ENCODE results near the gene TTC9B. TPM values are rescaled to one million over a fixed set of nuclear protein-coding genes. Genes with fewer than 3 reads are reported as not detected.

Gene TTC9B
- total RNA-seq, 2 donors from 2014 or later = not detected

DNA sequence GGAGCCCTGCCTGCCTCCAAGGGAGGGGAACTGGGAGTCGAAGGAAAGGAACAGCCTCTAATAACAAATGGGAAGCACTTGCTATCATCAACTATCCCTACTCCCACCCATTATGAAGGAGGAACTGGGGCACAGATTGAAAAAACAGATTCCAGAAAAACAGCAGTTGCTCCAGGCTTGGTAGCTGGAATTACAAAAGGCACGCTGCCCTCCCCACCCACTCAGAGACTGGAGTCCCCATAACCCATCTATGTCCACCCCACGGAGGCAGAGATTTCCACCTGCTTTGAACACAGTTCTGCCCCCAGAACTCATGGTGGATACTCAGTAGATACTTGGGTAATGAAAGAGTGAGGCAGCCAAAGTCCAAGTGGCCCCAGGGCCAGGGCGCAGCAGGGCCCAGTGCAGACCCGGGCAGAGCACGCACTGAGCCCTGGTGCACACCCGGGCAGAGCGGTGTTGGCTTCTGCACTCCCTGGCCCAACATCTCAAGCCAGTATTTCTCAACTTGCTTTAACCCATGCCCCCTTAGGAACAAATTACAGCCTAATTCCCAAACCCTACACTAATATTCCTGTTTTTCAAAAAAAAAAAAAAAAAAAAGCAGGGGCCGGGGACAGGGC, 27.4 kb upstream of the TTC9B start:
- no peak for DNase-seq (ENCODE audit: low spot score)
- Histone ChIP-seq H3K9me3 (no peaks in the 10 kb centered on the region), H3K27ac (no peak overlapping the region), H3K36me3 (no peaks in the 10 kb centered on the region), H3K4me1 (replicated peaks) (no peaks in the 10 kb centered on the region), H3K4me3 (no peak overlapping the region), H3K27me3 (replicated peaks; ENCODE audit: insufficient read depth) (no peaks in the 10 kb centered on the region)
- 79% methylated on average over 9 of the region's 9 CpGs for WGBS
- TF ChIP-seq CTCF (IDR thresholded peaks at IDR 0.05) (no peak), POLR2A (IDR thresholded peaks at IDR 0.05) (no peak), POLR2AphosphoS5 (IDR thresholded peaks at IDR 0.05) (no peak)
- intact Hi-C loops (cut with DNase I) = no loop called here

GRCh38 chr19:40244579-40245317, 26.6 kb upstream of the TTC9B start:
- Histone ChIP-seq H3K4me3 (no peak overlapping the region), H3K27me3 (replicated peaks; ENCODE audit: insufficient read depth) (no peaks in the 10 kb centered on the region), H3K27ac (no peak overlapping the region), H3K9me3 (no peaks in the 10 kb centered on the region), H3K36me3 (peaks cover 0 to 6% of the 10 kb centered on the region in 2 donors), H3K4me1 (replicated peaks) (no peaks in the 10 kb centered on the region)
- no peak for DNase-seq (ENCODE audit: low spot score)
- WGBS = 79% methylated on average over 12 of the region's 12 CpGs
- TF ChIP-seq POLR2AphosphoS5 (IDR thresholded peaks at IDR 0.05) (no peak), CTCF (IDR thresholded peaks at IDR 0.05) (no peak), POLR2A (IDR thresholded peaks at IDR 0.05) (no peak)
- intact Hi-C loops (cut with DNase I) = no loop called here

- no peak for DNase-seq (ENCODE audit: low spot score)
- Histone ChIP-seq H3K4me3 (no peak overlapping the region), H3K9me3 (no peaks in the 10 kb centered on the region), H3K27ac (no peak overlapping the region), H3K27me3 (replicated peaks; ENCODE audit: insufficient read depth) (no peaks in the 10 kb centered on the region), H3K36me3 (peaks cover 6 to 8% of the 10 kb centered on the region in 2 donors), H3K4me1 (replicated peaks) (no peaks in the 10 kb centered on the region)
- 96% methylated on average over 2 of the region's 2 CpGs for WGBS
- intact Hi-C loops (cut with DNase I) = no loop called here
- TF ChIP-seq POLR2A (IDR thresholded peaks at IDR 0.05) = no peak
- no peak for TF ChIP-seq POLR2AphosphoS5 (IDR thresholded peaks at IDR 0.05)
- TF ChIP-seq CTCF (IDR thresholded peaks at IDR 0.05) = no peak
Observed at GRCh38 chr19:40243181-40243580, 25.0 kb upstream of the TTC9B start.

- H3K4me1 ChIP-seq (replicated peaks) = no peaks in the 10 kb centered on the region
- H3K9me3 ChIP-seq = no peaks in the 10 kb centered on the region
- intact Hi-C loops (cut with DNase I) = no loop called here
- no peak for DNase-seq (ENCODE audit: low spot score)
- TF ChIP-seq POLR2A (IDR thresholded peaks at IDR 0.05) (no peak), CTCF (IDR thresholded peaks at IDR 0.05) (no peak), POLR2AphosphoS5 (IDR thresholded peaks at IDR 0.05) (no peak)
- no peaks in the 10 kb centered on the region for H3K27me3 ChIP-seq (replicated peaks; ENCODE audit: insufficient read depth)
- no peak overlapping the region for H3K4me3 ChIP-seq
- WGBS = 68% methylated on average over 12 of the region's 12 CpGs
- peaks cover 6 to 8% of the 10 kb centered on the region in 2 donors for H3K36me3 ChIP-seq
- no peak overlapping the region for H3K27ac ChIP-seq
Observed at GRCh38 chr19:40242480-40242879, 24.3 kb upstream of the TTC9B start.
